Measurements from ENCODE around the gene P2RY8.
"Not testable (repeated sequence)": the region's sequence is repeated elsewhere in the genome, so short reads cannot be mapped to it uniquely, and the experiment has no call there.

The P2RY8 gene

DNA sequence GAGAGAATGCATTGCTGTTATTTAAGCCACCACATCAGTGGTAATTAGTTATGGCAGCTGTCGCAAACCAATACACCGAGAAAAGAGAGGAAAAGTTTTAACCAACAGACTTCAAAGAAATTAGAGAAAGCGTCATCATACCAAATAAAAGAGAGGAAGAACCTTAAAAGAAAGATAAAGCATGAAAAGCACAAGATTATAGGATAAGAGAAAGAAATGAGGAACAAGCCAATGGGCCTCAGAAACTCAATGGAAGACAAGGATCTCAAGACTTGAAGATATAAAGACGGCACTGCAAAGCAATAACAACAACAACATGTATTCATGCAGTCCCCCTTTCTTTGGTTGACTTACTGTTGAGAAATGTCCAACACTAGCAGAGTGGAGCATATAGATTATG is 61.5 kb downstream of the P2RY8 start:
- no peak for TF ChIP-seq JUND (IDR thresholded peaks at IDR 0.05; ENCODE audit: low read depth)
- no peak for DNase-seq (ENCODE audit: low read depth in 1 of 2, low spot score in 1 of 2)
- in situ Hi-C loops (cut with HindIII; ENCODE audit: low pct_unique_long_range_greater_than_20kb, low sequenced_read_pairs) = no loop called here

DNA sequence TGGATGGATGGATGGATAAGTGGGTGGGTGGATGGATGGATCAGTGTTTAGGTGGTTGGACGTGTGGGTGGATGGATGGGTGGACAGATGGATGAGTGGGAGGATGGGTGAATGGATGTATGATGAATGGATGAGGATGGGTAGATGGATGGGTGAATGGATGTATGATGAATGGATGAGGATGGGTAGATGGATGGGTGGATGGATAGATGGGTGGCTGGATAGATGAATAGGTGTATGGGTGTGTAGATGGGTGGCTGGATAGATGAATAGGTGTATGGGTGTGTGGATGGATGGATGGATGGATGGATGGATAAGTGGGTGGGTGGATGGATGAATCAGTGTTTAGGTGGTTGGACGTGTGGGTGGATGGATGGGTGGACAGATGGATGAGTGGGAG is 62.4 kb downstream of the P2RY8 start:
- DNase-seq (ENCODE audit: low read depth in 1 of 2, low spot score in 1 of 2); in situ Hi-C loops (cut with HindIII; ENCODE audit: low pct_unique_long_range_greater_than_20kb, low sequenced_read_pairs): not testable (repeated sequence)

GRCh38 chrX:1472975-1473374 is 64.0 kb downstream of the P2RY8 start:
- in situ Hi-C loops (cut with HindIII; ENCODE audit: low pct_unique_long_range_greater_than_20kb, low sequenced_read_pairs) = no loop called here
- no peak for TF ChIP-seq JUND (IDR thresholded peaks at IDR 0.05; ENCODE audit: low read depth)
- no peak for DNase-seq (ENCODE audit: low read depth in 1 of 2, low spot score in 1 of 2)

DNA sequence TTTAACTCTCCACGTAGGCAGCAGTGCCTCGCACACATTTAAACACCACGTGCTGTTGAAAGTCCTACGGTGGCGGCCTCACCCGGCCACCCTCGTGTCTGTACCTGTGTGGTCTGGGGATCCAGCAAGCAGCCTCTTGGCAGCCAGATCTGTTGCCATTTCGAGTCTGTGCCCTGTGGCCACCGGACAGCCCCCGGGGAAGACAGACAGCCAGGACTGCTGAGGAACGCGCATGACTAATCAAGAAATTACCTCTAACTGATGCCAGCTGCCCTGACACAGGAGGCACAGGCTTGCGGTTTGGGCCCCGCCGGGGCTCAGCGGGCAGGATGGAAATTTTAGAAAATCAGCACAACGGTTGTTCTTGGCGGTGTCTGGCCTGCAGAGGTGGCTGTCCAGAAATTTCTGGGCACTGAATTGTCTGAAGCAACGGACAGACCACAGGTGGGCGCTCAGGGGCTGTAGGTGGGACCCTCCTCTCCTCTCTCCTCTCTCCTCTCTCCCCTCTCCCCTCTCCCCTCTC is 68.7 kb downstream of the P2RY8 start:
- TF ChIP-seq JUND (IDR thresholded peaks at IDR 0.05; ENCODE audit: low read depth) = no peak
- in situ Hi-C loops (cut with HindIII; ENCODE audit: low pct_unique_long_range_greater_than_20kb, low sequenced_read_pairs) = no loop called here
- no peak for DNase-seq (ENCODE audit: low read depth in 1 of 2, low spot score in 1 of 2)

DNA sequence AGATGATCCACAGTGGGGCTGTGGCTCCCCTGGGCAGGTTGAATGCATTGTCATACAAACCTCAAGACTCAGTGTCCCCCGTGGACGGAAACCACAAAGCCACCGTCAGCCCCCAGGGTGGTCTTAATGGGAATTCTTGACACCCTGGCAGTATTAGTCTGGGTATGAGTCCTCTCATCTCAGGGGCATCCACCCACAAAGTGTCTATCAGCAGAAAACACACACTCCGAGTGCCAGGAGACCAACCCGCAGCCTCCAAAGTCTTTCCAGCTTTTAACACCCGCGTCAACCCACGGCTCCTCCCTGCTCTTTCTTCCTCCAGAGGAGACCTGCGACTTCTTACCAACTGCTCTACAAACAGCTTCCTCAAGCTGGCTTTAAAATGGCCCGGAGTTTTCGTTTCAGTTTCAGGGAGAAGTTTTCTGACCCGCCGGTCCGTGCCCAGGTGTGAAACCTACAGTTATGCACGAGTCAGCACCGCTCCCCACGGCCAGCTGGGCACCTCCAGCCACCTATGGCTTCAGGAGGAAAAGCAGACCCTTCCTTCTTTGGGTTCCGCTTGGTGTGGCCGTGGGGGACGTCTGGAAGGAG is 69.9 kb downstream of the P2RY8 start:
- no peak for DNase-seq (ENCODE audit: low read depth in 1 of 2, low spot score in 1 of 2)
- TF ChIP-seq JUND (IDR thresholded peaks at IDR 0.05; ENCODE audit: low read depth) = no peak
- in situ Hi-C loops (cut with HindIII; ENCODE audit: low pct_unique_long_range_greater_than_20kb, low sequenced_read_pairs) = no loop called here

- in situ Hi-C loops (cut with HindIII; ENCODE audit: low pct_unique_long_range_greater_than_20kb, low sequenced_read_pairs) = no loop called here
- no peak for TF ChIP-seq JUND (IDR thresholded peaks at IDR 0.05; ENCODE audit: low read depth)
- DNase-seq (ENCODE audit: low read depth in 1 of 2, low spot score in 1 of 2) = no peak
Measured at GRCh38 chrX:1466232-1466661, 70.7 kb downstream of the P2RY8 start.

DNA sequence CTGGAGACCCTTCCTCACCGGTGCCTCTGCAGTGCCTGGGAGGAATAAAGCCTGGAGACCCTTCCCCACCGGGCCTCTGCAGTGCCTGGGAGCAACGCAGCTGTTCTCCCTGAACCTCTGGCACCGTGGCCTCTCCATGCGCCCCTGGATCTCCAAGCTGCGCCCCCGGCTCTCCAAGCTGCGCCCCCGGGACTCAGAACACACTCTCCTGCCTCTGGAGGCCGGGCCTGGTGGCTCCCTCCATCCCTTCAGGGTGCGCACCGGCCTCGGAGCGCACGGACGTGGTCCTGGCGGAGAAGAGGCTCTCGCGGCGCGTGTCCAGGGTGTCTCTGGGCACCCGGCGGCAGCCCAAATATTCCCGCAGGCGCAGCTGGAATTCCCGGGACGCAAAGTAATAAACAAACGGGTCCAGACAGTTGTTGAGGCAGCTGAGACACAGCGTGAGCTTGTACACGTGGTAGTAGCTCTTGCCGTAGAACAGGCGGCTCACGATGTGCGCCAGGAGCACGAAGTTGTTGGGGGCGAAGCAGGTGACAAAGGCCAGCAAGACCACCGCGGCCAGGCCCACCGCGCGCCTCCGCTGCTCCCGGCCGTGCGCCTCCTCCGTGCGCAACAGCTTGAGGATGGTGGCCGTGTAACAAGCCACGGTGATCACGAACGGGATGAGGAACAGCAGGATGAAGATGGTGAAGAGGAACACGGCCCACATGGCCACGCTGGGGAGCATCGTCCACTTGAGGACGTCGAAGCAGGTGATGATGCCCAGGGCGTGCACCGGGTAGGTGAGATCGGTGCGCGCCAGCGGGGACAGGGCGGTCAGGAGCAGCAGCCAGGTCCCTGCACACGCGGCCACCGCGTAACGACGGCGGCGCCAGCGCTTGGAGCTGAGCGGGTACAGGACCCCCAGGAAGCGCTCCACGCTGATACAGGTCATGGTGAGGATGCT is 71.4 kb downstream of the P2RY8 start:
- no peak for DNase-seq (ENCODE audit: low read depth in 1 of 2, low spot score in 1 of 2)
- in situ Hi-C loops (cut with HindIII; ENCODE audit: low pct_unique_long_range_greater_than_20kb, low sequenced_read_pairs) = no loop called here

GRCh38 chrX:1464971-1465285 is 72.1 kb downstream of the P2RY8 start:
- no peak for DNase-seq (ENCODE audit: low read depth in 1 of 2, low spot score in 1 of 2)
- TF ChIP-seq JUND (IDR thresholded peaks at IDR 0.05; ENCODE audit: low read depth) = no peak
- in situ Hi-C loops (cut with HindIII; ENCODE audit: low pct_unique_long_range_greater_than_20kb, low sequenced_read_pairs) = no loop called here

More for the DNA sequence above, 71.4 kb downstream of the P2RY8 start:
- TF ChIP-seq JUND (IDR thresholded peaks at IDR 0.05; ENCODE audit: low read depth) = no peak

- TF ChIP-seq JUND (IDR thresholded peaks at IDR 0.05; ENCODE audit: low read depth) = no peak
- in situ Hi-C loops (cut with HindIII; ENCODE audit: low pct_unique_long_range_greater_than_20kb, low sequenced_read_pairs) = no loop called here
- DNase-seq (ENCODE audit: low read depth in 1 of 2, low spot score in 1 of 2) = no peak
Measured at GRCh38 chrX:1464041-1464970, 72.7 kb downstream of the P2RY8 start.

GRCh38 chrX:1463581-1463980 is 73.4 kb downstream of the P2RY8 start:
- DNase-seq (ENCODE audit: low read depth in 1 of 2, low spot score in 1 of 2) = no peak
- no peak for TF ChIP-seq JUND (IDR thresholded peaks at IDR 0.05; ENCODE audit: low read depth)
- in situ Hi-C loops (cut with HindIII; ENCODE audit: low pct_unique_long_range_greater_than_20kb, low sequenced_read_pairs) = no loop called here

- TF ChIP-seq JUND (IDR thresholded peaks at IDR 0.05; ENCODE audit: low read depth) = no peak
- in situ Hi-C loops (cut with HindIII; ENCODE audit: low pct_unique_long_range_greater_than_20kb, low sequenced_read_pairs) = no loop called here
- DNase-seq (ENCODE audit: low read depth in 1 of 2, low spot score in 1 of 2) = no peak
Measured at GRCh38 chrX:1462596-1463251, 74.3 kb downstream of the P2RY8 start.

DNA sequence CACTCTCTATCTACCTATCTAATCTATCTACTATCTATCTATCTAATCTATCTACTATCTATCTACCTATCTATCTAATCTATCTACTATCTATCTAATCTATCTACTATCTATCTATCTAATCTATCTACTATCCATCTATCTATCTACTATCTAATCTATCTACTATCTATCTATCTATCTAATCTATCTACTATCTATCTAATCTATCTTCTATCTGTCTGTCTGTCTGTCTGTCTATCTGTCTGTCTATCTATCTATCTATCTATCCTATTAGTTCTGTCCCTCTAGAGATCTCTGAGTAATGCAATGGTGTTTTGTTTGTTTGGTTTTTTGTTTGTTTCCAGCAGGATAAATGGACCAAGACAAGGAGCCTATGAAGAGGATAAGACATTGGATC is 74.9 kb downstream of the P2RY8 start:
- TF ChIP-seq JUND (IDR thresholded peaks at IDR 0.05; ENCODE audit: low read depth) = no peak
- in situ Hi-C loops (cut with HindIII; ENCODE audit: low pct_unique_long_range_greater_than_20kb, low sequenced_read_pairs) = no loop called here
- no peak for DNase-seq (ENCODE audit: low read depth in 1 of 2, low spot score in 1 of 2)
